Astrocyte of the hippocampus (primary cell): ENCODE results near the gene PIK3C2B.
A peak's percentile ranks its signal among the peaks of the same experiment; 100 is the strongest.

Experiments used
- DNase-seq: peaks from one replicate; pipeline ENCODE4 v3.0.0; 2011; ENCODE audit warnings: low read depth, low spot score

PIK3C2B gene

DNA sequence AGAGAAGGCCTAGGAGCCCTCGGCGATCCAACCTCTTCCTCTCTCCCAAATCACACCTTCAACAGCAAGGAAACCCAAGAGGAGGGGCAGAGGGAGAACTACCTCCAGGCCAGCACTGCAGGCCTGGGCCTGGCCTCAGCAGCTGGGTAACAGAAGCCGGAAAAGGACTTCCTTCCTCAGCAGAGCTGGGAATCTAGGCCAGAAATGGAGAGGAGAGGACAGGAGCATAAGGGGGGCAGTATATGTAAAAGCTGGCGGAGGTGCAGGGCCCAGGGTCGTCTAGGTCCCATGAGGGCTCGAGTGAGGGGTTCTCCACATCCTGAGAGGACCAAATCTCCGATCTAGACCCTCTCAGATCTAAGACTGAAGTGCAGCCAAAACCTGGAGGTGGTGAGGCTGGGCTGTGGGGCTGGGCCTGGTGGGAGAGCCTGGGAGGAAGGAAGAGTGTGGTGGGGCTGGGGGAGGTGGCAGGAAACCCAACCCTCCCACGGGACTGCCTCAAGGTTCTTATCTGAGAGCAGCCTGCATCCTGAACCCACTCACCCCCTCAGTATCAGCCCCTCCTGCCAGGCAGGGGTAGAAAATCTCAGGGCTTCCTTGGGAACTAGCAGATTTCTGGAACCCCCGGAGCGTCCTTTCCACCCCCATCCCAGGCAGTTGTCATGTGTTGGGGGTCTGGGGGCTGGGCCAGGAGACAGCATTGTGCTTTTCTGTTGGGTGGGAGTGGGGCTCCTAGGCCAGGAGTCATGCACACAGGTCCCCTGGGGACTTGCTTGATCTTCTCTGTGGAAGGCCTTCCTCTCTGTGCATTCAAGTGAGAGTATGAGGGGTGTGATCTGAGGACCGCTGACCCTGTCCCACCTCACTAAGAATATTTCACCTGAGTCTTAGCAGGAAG is 33.0 kb downstream of the PIK3C2B start:
- no peak for DNase-seq

DNA sequence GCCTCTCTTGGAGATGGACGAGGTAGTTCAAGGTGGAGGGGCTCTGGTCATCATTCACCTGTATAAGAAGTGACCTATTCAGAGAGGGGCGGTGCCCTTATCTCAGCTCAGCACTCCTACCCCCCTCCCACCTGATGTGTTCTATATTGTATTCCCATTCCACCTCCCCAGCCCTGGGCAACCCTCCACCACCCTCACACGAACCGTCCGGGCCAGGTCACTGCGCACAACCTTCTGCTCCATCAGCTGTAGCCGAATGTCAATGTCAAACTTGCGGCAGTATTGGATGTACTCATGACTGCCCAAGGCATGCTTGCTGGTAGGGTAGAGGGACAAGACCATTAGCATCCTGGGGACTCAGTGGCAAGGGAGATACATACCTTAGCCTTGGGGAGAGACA is 34.3 kb downstream of the PIK3C2B start:
- DNase-seq: no peak

DNA sequence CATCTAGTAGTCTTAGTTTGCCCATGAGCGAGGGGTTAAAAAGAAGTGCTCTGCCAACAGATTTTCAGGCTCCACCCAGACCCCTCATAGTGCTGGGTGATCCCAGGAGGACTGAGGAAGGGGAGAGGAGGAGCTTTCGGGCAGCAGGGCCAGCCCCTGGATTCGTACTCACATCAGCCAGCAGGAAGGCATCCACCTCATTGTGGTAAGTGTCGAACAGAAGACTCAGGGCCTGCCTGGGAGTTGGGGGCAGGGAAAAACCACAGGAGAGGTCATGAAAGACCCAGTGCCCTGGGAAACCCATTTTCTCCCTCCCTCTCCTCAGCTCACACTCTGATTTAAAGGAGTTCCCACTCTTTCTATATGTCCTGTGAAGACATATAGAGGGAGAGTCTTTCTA is 34.9 kb downstream of the PIK3C2B start:
- DNase-seq: no peak

DNA sequence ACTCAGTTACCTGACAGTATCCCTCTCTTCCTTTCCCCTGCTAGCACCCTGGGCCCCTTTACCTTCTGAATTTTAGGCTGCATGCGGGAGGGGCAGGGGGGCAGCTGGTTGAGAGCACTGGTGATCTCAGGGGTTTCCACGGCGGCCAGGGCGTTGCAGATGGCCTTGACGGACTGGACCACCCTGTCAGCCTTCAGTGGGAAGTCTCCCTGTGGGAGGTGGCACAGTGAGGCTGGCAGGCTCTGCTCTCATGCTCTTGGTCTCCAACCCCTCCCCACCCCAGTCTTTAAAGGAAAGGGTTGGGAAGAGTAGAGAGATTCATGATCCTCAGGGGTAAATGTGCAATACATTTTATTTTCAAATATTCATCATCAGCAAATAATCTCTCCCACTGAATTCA is 36.9 kb downstream of the PIK3C2B start:
- DNase-seq: no peak

DNA sequence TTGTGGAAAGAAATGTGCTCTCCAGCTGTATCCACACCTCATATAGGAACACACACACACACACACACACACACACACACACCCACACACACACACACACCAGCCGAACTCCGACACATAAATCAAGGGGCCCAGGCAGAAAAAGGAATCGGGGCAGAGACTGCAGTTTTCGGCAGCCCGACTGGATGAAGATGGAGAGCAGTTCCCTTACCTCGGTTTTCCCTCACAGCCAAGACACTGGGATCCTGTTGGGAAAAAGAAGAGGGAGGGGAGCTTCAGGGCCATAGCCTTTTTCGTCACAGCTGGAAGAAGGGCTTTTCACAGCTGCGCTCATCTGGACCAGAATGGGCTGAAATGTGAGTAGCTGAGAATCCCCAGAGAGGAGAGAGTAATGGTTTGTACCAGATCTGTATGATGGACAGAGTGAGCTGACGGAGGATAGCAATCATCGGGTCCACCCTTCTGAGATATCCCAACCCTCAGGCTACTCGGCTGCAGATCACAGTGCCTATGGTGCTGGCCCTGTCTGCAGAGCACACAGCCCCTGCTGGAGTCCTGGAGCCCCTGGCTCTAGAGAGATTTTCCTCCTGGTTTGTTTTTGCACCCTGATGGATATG is 37.7 kb downstream of the PIK3C2B start:
- no peak for DNase-seq

DNA sequence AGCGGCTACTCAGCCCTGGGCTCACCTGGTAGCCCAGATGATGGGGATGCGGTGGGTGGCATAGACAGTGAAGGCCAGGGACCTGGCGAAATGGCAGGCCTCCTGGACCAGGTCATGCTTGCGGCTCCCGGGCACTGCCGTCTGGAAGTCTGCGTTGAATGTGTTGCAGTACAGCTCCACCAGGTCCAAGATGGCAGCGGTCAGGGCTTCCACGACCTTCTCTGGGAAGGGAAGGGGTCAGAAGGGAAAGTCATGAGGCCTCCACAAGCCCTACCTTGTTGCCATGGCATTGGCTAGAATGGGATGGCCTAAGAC is 38.8 kb downstream of the PIK3C2B start:
- no peak for DNase-seq

DNA sequence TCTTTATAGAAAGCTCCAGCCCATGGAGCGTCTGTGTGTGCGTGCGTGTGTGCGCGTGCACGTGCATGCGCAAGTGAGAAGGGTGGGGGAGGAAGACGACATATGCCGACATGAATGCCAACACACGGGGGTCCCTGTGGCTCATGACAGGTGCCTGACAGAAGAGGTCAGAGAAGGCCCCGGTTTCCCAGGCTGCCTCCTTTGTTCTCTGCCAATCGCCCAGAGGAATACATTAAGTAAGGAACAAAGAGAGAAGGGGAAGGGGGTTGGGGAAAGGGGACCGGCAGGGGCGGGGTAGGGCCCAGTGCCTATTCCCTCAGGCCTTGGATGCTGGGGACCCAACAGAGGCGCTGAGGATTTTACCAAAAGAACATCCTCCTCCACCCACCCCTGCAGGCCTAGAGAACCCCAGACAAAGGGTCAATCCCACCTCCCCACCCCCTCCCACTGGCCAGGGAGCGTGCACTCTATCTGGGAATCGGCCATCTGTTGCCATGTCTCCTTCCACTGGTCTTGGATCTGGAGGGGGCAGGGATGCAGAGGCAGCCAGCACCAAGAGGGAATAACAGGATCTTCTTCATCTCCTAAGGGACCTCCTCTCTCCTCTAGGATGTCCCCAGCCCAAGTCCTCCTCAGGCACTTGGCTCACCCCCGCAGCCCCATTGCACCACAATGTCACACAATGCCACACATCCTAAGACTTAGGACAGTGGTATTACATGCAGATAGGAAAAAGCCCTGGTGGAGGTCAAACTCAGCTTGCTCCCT is 39.4 kb downstream of the PIK3C2B start:
- no peak for DNase-seq

DNA sequence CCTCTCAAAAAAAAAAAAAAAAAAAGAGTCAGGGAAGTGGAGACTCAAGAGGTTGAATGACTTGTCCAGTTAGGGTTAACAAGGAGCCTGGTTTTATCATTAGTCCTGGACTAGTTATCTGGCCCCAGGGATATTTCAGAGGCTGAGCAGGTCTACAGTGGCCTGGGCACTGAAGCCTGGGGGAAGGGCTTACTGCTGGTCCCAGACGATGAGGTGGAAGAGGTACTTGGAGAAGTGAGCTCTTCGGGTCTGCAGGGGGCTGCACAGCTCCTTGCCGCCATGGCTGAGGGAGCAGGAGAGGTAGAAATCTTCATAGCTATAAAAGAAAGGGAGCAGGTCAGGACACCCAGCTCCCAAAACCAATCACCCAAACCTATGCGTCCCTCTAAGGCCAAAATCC is 40.1 kb downstream of the PIK3C2B start:
- DNase-seq: no peak

DNA sequence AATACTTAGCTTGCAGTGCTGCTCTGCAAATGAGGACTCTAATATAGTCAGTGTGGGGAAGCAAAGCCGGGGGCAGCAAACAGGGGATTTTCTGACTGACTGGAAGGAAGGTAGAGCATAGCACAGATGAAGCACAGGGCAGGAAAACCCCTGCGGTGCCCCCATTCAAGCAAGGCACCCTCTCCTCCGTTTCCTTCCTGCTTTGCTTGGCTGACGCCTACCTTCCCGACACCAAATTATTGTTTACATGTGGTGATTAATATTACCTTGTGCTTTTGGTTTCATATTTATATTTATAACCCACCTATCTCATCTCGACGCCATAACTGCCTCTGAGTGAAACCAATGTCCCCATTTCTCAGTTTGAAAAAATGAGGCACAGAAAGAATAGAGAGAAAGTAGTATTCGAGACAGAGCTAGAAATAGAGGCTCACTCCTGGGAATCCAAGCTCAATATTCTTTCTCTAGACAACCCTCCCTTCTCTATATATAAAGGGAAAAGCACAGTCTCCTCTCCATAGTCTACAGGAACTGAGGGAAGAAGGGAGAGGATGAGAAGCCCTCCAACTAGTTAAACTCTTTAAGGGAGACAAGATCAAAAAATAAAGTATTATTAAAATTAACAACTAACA is 41.3 kb downstream of the PIK3C2B start:
- no peak for DNase-seq

DNA sequence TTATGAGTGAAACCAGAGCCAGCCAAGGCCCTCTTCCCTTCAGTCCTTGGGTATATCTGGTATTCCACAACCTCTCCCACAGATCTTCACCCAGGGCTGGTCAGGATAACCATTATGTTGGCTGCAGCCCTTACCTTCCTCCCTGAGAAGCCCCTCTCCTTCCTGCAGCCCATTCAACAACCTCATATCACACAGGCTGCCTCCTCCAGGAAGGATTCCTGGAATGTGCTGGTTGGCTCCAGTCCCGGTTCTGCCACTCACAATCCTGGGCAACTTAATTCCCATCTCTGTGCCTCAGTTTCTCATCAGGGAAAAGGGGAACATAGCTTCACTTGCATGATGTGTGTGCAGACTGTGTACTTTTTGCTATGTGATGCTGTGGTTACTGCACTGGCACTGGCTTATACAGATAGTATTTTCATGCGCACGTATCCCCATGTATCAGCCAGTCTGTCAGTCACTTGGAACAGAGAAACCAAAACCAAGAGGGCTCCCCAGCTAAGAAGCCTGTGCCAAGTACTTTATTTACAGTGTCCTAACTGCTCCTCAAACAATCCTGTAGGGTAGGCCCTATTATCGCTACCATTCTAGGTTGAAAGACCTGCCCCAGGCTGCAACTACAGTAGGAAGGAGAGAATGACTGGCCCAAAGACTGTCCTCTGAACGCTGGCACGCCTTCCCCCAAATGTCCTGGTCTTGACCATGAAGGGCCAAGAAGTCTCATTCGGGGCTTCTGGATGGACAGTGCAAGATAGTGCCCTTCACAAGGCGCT is 43.1 kb downstream of the PIK3C2B start:
- no peak for DNase-seq

DNA sequence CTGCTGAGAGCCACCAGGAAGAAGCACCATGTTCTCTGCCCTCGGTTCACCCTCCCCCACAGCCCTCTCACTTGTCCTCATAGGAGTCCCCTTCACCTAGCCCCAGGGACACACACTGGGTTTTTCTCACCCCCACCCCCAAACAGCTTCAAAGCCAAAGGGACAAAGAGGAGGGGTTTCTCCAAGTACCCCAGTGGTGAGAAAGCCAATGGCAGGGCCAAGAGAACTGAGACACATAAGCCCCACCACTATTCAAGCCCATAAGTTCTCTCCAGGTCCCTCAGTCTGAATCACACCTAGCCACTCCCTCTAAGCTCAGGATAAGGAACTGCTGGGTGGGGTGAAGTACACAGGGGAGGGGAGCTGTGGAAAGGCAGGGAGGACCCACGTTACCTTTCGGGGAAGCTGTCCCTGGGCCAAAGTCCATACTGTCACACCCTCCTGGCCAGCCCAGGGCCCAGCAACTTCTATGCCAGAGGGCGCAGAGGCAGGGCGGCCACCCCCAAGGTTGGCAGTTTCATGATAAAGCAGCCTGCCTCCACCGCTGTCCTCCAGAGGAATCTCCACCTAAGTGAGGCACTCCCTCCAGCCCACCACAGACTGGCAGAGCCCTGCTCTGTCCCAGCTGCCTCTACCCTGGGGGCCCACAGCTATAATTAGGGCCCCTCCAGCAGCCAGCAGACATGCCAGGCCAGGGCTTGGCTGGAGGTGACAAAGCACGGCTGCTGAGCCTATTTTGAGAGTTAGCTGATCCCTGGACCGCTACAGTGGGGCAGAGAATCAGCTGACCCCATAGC is 43.9 kb downstream of the PIK3C2B start:
- DNase-seq: no peak

DNA sequence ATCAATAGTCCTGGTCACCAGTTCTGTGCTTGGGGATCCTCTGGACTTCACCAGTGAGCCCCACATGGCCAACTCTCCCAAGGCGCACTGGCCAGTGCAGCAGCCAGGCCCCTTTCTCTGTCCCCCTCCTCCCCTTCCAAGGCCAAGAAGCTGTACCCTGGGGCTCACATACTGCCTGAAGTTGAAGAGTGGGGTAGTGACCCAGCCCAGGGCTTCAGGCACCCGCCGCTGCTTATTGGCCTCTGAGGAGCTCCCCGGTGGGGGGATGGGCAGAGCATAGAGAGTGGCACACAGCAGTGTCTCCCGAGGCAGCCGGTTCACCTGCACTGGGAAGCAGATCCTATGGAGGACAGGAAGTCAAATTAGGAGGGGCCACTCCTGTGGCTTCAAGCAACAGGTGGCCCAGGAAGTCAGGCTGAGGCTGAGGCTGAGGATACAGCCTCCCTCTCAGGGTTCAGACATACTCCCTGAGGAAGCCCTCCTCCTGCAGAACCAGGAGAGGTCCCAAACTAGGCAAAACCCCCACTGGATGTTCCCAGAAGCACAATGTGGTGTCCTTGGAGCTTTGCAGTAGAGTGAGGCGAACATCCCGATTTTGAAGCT is 44.8 kb downstream of the PIK3C2B start:
- no peak for DNase-seq

DNA sequence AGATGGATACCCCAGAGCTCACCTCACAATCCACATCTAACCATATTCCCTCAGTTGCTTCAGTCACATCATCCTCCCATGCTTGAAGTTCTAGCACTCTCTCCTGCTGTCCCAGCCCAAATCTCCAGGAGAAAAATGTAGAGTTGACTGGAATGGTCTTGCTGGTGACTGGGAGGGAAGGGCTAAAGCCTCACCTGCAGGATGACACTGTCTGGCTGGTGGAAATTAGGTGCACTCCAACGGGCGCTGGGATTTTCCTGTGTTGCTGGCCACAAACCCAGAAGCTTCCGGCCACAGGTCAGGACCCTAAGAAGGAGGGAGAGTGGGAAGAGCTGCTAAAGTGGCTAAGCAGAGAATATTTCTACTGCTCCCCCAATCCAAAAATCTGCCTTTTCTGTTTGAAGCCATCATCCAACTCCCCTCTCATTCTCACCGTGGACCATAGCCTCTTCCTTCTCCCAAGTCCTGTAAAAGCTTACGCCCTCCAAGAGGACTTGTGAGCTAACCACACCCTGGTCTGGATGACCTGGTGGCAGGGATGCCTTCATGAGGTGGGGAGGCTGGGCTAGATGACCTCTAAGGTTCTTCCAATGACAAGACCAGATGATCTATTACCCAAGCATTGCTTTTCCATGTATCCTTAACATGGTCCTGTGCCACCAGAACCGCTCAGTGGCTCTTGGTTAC is 45.5 kb downstream of the PIK3C2B start:
- DNase-seq: no peak

DNA sequence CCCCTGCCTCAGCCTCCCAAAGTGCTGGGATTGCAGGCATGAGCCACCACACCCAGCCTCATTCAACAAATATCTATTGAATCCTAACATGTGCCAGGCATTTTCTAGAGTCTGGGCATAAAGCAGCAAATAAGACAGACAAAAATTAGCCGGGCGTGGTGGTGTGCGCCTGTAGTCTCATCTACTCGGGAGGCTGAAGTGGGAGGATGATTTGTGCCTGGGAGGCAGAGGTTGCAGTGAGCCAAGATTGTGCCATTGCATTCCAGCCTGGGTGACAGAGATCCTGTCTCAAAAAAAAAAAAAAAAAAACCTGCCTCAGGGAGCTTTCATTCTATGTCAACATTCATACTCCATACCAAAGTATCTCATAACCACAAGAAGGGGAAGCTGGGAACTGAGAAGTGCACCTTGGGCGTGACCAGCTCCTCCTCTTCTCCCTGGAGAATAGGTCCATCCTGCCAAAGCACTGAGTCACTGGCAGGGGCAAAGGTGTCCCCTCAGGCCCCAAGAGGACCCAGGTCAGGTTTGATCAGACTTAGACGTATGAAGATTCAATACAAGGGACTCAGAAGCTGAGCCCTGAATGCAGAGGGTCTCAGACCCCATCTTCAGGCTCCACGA is 46.2 kb downstream of the PIK3C2B start:
- DNase-seq: no peak

DNA sequence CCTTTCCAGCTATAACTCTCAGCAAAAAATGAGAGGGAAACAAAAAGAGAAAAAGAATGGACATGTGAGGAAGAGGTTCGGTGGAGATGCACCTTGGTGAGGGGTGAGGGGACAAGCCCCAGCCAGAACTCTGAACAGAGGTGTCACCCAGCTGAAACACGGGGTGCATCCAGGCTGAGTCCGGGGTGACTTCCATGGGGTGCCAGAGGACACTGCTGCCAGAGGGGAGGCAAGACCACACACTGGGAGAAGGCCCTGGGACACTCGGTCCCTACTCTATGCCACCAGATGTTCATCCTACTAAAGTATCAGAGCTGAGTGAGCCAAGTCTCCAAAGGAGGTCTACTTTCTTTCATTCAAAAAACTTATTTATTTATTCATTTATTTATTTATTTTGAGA is 46.9 kb downstream of the PIK3C2B start:
- DNase-seq: no peak

DNA sequence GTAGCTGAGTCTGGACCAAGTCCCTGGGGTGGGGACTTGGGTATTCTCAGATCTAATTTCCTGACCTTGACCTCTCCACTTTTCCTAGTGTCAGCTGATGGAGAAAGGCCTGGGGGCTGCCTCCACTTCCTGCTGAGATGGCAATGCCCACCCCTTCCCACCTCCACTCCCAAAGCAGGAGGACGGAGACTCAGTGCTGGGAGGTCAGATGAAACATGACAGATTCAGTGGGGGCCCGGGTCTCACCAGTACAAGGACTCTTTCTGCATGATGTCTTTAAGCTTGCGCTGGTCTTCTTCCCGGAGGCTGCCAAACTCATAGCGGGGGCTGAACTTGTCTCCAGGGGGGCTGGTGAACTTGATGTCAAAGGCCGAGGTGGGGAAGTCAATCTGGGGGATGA is 47.4 kb downstream of the PIK3C2B start:
- no peak for DNase-seq

DNA sequence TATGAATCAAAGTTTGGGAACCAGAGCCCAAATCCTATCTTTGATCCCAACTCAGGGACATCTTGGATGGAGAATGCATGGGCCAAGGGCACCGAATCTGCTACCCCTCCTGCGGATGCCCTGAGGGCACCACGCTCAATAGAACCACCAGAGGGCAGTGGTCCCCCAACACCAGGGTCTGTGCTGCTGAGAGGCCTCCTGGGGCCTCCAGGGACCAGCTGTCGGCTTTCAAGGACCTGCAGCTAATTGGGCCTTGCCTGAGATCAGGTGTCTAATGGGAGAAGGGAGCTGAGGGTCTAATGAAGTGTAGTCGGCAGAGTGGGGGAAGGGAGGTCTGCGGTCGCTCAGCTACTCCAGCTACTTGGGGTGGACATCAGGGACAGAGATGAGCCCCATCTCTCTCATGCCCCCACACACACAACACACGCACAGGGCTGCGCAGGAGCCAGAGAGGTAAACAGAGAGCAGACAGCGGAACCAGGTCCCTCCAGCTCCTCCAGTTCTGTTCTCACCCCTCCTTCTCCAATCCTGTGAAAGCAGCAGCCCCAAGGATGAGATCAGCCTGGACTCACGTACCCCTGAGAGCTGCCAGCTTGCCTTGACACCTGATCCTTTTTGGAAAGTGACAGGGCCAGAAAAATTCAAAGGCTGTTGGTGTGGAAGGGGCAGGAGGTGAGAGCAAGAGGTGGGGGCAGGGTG is 48.0 kb downstream of the PIK3C2B start:
- peak; percentile 83 for DNase-seq

DNA sequence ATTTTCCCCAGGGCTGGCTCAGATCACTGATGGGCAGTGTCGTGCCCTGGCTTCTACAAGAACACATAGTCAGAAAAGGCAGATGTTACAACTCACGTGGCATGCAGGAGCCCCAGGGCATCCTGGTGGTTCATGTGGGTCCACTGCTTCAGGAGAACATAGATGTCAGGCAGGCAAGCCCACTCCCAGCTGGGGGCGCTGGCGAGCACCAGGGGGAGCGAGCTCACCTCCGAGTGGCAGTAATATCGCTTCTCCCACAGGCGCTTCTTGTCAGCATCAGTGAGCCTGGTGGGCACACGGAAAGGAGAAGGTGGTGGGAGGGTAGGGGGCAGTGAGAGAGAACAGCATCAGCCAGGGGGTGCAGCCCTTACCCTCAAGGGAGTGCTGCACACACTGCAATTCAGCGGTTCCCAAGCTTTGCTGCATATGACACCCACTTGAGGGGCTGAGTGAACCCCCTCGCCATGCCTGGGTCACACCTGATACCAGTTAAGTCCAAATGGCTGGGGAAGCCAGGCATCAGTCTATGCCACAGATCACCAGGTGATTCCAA is 48.7 kb downstream of the PIK3C2B start:
- DNase-seq: peak; percentile 45
